ENCODE data around the gene DCAF11. TPM values are rescaled to one million over a fixed set of nuclear protein-coding genes. Genes with fewer than 3 reads are reported as not detected.

The DCAF11 gene
- total and polyA plus RNA-seq, 2 of the 13 experiments (the other 11 are each of a cell fraction or from before 2014, with no cell fraction given): 150 to 257 TPM

DNA sequence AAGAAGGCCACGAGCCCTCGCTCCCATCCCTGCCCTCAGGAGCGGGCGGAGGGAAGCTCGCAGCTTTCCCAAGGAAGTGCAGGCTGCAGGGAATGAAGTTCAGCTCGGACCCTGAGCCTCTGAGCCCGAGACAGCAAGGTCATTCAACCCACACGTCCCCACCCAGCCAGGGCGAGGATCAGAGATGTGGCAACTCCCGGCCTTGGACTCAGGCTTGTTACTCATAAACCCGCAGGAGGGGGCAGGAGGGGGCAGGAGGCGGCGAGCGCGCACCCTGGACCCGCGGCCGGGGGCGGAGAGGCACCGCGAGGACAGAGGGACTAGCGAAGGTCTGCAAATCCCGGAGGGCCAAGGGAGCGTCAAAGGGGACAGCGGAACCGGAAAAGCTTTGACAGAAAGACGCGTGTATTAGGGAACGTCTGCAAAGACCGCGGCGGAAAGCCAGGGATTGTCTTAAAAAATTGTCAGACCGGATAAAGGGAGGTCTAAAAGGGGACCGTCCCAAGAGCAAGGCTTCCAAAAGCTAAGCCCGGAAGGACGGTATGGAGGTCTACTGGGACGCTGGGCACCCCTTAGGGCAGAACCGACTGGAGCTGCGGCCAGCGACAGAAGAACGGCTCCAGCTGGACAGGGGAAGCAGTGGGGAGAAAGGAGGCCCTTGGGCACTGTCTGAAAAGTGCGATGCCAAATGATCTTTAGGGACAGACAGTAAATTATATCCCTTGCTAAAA lies 611 bp upstream of the DCAF11 start (continued):
- TF ChIP-seq, protein P1, sequence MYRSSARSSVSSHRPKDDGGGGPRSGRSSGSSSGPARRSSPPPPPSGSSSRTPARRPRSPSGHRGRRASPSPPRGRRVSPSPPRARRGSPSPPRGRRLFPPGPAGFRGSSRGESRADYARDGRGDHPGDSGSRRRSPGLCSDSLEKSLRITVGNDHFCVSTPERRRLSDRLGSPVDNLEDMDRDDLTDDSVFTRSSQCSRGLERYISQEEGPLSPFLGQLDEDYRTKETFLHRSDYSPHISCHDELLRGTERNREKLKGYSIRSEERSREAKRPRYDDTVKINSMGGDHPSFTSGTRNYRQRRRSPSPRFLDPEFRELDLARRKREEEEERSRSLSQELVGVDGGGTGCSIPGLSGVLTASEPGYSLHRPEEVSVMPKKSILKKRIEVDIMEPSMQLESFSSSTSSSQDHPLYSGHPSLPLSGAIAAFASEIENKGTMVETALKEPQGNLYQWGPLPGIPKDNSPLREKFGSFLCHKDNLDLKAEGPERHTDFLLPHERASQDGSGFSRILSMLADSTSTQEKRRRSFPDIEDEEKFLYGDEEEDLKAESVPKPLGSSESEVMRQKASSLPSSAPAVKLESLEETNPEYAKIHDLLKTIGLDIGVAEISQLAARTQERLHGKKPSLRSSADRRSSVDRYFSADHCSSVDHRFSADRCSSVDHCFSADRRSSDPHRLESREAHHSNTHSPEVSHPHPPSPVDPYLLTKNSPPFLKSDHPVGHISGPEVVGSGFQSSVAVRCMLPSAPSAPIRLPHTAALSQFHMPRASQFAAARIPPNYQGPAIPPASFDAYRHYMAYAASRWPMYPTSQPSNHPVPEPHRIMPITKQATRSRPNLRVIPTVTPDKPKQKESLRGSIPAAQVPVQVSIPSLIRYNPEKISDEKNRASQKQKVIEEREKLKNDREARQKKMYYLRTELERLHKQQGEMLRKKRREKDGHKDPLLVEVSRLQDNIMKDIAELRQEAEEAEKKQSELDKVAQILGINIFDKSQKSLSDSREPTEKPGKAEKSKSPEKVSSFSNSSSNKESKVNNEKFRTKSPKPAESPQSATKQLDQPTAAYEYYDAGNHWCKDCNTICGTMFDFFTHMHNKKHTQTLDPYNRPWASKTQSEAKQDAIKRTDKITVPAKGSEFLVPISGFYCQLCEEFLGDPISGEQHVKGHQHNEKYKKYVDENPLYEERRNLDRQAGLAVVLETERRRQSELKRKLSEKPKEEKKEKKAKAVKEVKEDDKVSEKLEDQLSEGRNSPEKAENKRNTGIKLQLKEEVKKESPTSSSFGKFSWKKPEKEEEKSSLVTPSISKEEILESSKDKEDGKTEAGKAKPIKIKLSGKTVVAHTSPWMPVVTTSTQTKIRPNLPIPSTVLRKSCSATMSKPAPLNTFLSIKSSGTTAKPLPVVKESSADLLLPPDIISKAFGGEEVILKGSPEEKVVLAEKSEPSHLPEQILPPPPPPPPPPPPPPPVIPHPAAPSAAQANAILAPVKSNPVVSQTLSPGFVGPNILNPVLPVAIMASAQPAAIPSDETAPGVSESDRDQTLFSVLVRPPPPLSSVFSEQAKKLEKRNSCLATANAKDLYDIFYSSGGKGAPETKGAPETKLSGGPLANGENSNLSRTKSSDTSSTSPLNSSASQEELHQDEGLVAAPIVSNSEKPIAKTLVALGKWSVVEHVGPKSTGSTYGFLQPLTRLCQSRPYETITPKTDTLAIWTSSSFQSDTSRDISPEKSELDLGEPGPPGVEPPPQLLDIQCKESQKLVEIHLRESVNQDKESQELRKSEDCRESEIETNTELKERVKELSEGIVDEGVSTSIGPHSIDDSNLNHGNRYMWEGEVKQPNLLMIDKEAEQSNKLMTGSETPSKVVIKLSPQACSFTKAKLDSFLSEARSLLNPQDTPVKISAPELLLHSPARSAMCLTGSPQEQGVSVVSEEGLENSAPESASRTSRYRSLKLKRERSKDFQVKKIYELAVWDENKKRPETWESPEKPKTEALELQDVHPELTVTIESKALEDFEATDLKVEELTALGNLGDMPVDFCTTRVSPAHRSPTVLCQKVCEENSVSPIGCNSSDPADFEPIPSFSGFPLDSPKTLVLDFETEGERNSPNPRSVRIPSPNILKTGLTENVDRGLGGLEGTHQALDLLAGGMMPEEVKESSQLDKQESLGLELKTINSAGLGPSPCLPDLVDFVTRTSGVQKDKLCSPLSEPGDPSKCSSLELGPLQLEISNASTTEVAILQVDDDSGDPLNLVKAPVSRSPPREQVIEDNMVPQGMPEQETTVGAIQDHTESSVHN (CRISPR knock-in tag; IDR thresholded peaks at IDR 0.05): peak; percentile 99
- no peak for TF ChIP-seq REL (CRISPR knock-in tag; conservative IDR thresholded peaks at IDR 0.05)
- TF ChIP-seq, protein P2, sequence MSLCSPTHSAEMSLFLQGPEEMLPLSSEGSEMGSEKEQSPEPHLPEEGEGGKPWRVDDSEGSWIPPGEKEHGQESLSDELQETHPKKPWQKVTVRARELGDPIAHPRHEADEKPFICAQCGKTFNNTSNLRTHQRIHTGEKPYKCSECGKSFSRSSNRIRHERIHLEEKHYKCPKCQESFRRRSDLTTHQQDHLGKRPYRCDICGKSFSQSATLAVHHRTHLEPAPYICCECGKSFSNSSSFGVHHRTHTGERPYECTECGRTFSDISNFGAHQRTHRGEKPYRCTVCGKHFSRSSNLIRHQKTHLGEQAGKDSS (CRISPR knock-in tag; IDR thresholded peaks at IDR 0.05; ENCODE audit: borderline replicate concordance, low read depth): peak; percentile 93
- TF ChIP-seq ZNF562 (CRISPR knock-in tag; IDR thresholded peaks at IDR 0.05; ENCODE audit: borderline replicate concordance): no peak
- 0 out of 2 replicates have a peak, but pooled peaks have one; percentile 3 for TF ChIP-seq RBAK (CRISPR knock-in tag; IDR thresholded peaks at IDR 0.05)
- no peak for TF ChIP-seq THYN1 (CRISPR knock-in tag; IDR thresholded peaks at IDR 0.05; ENCODE audit: borderline replicate concordance, low read depth)
- peak; percentile 92; the same call in 1 of the 2 replicates for TF ChIP-seq FOXC1 (CRISPR knock-in tag; IDR thresholded peaks at IDR 0.05; ENCODE audit: borderline replicate concordance)
- peak; percentile 85; the same call in 1 of the 2 replicates for TF ChIP-seq ZBTB42 (CRISPR knock-in tag; IDR thresholded peaks at IDR 0.05)
- peak; percentile 89; the same call in 1 of the 2 replicates for TF ChIP-seq ZZZ3 (CRISPR knock-in tag; IDR thresholded peaks at IDR 0.05; ENCODE audit: borderline replicate concordance)
- TF ChIP-seq, protein P3, sequence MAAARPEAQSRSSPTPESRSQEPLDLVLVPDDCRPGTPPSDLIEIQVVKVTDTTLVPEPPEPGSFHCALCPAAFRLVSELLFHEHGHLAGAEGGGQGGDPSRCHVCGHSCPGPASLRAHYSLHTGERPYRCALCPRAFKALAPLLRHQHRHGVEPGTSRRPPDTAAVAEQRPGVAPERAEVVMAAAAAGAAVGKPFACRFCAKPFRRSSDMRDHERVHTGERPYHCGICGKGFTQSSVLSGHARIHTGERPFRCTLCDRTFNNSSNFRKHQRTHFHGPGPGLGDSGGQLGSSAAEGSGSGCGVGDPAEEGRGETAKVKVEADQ (CRISPR knock-in tag; IDR thresholded peaks at IDR 0.05; ENCODE audit: borderline replicate concordance): peak; percentile 97
- TF ChIP-seq, protein P4, sequence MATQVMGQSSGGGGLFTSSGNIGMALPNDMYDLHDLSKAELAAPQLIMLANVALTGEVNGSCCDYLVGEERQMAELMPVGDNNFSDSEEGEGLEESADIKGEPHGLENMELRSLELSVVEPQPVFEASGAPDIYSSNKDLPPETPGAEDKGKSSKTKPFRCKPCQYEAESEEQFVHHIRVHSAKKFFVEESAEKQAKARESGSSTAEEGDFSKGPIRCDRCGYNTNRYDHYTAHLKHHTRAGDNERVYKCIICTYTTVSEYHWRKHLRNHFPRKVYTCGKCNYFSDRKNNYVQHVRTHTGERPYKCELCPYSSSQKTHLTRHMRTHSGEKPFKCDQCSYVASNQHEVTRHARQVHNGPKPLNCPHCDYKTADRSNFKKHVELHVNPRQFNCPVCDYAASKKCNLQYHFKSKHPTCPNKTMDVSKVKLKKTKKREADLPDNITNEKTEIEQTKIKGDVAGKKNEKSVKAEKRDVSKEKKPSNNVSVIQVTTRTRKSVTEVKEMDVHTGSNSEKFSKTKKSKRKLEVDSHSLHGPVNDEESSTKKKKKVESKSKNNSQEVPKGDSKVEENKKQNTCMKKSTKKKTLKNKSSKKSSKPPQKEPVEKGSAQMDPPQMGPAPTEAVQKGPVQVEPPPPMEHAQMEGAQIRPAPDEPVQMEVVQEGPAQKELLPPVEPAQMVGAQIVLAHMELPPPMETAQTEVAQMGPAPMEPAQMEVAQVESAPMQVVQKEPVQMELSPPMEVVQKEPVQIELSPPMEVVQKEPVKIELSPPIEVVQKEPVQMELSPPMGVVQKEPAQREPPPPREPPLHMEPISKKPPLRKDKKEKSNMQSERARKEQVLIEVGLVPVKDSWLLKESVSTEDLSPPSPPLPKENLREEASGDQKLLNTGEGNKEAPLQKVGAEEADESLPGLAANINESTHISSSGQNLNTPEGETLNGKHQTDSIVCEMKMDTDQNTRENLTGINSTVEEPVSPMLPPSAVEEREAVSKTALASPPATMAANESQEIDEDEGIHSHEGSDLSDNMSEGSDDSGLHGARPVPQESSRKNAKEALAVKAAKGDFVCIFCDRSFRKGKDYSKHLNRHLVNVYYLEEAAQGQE (IDR thresholded peaks at IDR 0.05; ENCODE audit: borderline replicate concordance in 1 of 2, low read depth in 1 of 2, low read length in 2 of 2): peak in 1 of 2 experiments; percentile 83; a peak in 2 of 4 replicates
- peak; percentile 95 for TF ChIP-seq POLR2G (IDR thresholded peaks at IDR 0.05; ENCODE audit: low read depth, low read length)
- TF ChIP-seq ZNF468 (CRISPR knock-in tag; IDR thresholded peaks at IDR 0.05): peak; percentile 93; the same call in 1 of the 2 replicates
- no peak for TF ChIP-seq SNRNP70 (IDR thresholded peaks at IDR 0.05; ENCODE audit: low read depth, low read length)
